GM21717 (cell line): Measurements from ENCODE around the gene CHST9.
"Not testable (repeated sequence)": the region's sequence is repeated elsewhere in the genome, so short reads cannot be mapped to it uniquely, and the experiment has no call there.

Experiments
- ATAC-seq: cut with Tn5 transposase; IDR thresholded peaks from one replicate; pipeline ENCODE4 v1.9.1; 2021; ENCODE audit warnings: mild to moderate bottlenecking, moderate library complexity; ENCODE audit not compliant: unreplicated experiment

Gene CHST9

DNA sequence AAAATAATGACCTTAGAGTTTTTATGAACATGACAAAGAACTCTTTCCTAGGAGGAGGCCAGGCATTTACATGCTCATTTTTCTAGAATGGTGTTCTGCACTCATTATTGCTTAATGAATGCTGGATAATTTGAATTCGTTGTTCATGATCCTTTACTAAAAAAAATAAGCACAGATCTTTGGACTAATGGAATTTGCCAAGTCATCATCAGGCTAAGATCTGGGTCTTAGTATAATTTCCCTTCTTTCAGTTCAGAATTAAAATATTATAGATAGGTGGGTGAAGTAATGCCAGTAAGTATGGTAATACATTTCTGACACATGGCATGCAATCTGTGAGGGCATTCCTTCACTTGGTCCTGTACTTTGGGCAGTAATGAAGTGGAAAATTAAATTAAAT, 175.8 kb downstream of the CHST9 start:
- no peak for ATAC-seq

DNA sequence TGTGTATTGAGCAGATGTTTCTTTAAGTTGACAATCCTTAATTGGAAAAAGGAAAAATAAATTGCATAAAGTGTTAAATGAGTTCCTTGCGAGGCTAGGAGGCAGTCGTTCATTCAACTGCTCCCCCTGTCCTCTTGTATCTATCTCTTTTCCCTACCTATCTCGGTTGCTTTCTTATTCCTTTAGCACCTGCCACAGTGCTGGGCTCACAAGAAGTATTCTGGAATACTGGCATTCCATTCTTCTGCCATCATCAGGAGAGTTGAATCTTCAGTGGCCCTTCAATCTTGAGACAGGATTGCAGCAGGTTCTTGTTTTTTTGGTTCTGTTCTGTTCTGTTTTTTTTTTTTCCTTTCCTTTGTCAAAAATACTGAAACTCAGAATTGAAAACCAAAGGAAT, 176.5 kb downstream of the CHST9 start:
- ATAC-seq = no peak

DNA sequence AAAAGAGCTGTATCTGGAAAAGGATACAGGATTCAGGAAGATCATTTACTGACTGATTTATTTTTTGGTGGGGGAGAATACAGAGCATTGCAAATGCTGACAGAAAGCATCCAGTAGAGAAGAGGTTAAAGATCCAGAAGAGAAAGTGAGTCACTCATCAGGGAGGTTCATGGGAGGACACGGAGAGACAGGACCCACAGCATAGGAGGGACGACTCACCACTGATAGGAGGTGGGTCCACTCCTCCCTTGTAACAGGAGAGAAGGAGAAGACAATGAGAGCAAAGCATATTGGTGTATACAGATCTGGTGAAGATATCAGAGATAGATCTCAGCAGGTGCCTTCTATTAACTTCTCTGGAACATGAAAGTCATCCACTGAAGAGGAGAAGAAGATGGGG, 177.2 kb downstream of the CHST9 start:
- ATAC-seq = no peak

DNA sequence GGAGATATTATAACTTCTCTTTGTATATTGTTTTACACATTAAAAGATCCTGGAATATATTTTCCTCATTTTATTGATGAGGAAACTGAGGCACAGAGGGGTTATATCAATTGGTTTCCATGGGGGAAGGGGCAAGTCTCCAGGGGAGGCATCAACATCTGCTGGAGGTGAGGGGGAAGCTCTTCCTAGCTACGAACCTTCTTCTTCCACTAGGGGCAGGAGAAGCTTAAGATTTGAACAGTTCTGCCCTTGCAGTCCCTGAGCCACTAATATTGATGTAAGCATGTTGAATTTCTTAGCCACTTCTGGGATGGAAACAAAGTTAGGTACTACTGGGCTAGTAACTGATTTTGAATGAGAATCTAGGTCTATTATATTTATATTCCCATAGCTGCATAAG, 179.5 kb downstream of the CHST9 start:
- no peak for ATAC-seq

DNA sequence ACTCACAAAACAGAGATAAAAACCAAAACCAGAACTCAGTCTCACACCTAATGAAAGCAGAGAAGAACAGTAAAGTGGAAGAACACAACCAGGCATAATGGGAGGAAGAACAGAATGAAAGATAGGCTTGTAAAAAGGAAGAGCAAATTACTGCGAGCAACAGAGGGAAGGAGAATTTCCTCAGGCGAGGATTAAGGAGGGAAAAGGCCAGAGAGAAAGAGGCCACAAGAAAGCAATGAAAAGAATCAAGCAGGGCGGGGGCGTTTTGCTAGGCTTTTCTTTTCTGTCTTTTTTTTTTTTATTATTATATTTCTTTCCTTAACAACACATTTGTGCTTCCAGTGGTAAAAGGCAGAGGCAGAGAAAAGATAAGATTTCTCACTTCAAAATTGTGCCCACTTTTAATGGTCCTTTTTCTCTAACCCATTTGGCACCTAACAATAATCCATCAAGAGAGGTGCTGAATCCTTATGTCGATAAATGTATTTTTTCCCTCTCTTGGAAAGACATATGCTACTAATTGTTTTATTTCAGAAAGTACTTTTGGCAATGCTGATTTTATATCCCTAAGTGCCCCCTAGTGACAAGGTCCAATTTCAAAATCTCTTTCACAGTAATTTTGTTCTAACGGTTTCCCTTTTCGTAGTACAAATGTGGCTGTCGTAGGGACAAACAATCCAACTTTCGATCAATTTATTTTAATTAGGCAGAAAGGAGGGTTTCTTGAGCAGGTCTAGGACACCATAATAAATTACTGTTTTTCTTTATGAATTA, 180.9 kb downstream of the CHST9 start:
- ATAC-seq = no peak

DNA sequence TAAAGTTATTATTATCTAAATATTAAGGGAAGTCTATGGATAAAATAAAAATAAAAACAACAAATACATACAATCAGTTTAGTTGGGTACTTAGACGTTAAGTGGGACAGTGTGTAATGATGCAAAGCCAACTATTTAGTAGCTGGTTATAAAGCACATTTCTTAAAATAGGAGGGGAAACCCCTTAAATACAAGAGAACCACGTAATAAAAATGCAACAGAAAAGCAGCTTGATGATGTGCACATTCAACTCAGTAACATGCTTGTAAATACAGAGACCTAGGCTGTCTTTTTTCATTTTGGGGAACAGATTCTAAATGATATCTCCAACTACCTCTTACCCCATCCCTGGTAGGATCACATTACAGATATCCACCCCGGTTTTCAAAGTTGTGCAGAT, 185.3 kb downstream of the CHST9 start:
- no peak for ATAC-seq

DNA sequence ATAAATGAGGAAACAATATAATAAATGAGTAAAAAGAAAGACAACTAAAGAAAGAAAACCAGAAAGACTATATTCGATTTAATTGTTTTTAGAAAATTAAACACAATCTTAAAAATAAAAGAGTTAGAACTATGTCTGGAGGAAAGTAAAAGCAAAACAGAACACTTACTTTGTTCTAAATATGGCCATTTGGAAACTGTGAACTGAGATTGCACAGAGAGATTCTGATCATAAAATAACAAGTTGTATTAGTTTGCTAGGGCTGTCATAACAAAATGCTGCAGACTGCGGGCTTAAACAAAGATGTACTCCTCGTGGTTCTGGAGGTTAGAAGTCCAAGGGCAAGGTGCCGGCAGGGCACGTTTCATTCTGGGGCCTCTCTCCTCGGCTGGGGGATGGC, 191.5 kb downstream of the CHST9 start:
- ATAC-seq = peak; percentile 72

DNA sequence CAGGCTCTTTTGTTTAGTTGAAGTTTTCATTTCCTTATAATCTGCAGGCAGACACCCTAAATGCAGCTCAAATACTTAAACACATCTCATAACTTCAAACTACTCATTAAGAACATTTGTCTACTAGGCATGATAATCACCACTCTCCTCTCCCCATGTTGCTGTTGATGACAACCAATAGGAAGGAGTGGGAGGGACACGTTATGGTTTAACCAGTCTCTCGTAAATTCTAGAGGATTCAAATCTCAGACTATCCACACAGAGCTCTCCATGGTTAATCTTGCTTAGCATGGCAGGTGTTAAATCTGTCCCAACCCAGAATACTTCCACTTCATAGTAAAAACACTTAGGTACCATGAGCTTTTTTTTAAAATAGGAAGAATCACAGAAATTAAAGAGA, 192.2 kb downstream of the CHST9 start:
- ATAC-seq = no peak

DNA sequence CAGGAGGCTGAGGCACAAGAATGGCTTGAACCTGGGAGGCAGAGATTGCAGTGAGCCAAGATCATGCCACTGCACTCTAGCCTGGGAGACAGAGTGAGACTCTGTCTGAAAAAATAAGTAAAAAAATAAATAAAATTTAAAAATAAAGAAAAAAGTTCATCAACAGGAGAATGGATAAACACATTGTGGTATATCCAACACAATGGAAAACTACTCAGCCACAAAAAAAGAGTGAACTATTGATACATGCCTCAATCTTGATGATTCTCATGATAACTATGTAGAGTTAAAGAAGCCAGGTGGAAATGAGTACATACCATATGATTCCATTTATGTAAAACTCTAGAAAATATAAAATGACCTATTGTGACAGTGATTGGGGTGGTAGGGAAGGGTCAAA, 195.3 kb downstream of the CHST9 start:
- no peak for ATAC-seq

DNA sequence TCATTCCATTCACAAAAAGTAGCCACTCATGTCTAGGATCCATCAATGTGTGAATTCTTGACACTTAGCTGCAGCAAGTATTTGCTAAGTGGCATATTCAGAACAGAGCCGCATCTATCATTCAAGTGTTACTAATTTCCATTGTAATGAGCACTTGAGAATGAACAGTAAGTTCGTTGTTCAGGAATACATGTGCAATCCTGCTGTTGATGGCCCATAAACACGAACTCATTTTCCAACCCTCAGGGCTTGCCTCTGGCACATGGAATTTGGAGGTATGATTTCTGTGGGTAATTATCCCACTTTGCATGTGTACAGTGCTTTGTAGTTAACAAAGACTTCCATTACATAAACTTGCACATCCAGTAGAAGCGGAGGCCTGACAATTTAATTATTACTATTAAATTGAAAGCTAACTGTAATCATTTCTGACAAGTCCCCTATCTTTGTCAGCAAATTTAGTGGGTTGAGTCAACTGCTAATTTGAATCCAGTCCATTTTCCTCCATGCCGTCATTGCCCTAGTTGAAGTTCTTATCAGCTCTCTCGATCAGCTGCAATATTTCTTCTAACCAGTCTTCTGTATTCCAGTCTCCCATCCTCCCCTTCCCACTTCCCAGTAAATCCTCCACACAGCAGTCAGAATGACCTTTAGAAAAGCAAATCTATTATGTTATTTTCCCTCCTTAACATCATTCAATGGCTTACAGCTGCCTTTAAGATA, 203.6 kb downstream of the CHST9 start:
- no peak for ATAC-seq

DNA sequence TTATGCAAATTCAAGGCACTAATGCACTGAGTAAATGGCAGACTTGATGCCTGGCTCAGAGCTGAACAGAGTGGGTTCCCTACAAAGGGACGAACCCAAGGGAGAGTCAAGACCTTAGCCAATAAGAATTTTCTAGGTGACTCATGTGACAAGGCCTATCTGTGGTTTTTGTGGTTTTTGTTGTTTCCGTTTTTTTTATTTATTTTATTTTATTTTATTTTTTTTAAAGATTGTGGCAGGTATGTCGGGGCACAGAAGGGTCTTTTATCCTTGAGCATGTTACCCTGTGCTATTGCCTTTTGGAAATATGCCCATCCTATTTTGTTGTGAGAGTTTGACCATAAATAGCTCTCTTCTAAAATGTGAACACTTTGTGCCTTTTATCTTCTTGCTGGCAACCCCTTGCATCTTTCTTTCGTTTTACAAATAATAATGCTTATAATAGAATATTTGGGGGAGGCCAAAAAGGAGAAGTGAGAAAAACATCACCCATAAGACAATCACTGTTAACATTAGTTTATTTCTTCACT, 206.2 kb downstream of the CHST9 start:
- peak; percentile 98 for ATAC-seq

DNA sequence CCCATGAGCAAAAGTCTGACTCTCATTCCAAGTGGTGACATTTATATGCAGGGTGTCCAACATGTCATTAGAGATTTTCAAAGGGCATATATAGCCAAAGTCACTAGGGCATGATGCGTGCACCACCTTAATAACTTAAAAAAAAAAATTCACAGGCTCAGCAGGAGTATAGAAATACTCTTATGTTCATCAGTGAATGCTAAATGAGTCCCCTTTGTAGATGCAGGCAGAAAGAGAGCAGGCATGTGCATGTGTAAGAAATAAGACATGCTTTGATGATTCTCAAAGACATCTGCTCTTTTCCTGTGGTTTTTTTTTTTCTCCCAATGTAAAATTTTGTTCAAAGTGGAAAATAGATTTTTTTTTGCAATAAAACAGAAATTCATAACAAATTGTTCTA, 207.3 kb downstream of the CHST9 start:
- no peak for ATAC-seq

DNA sequence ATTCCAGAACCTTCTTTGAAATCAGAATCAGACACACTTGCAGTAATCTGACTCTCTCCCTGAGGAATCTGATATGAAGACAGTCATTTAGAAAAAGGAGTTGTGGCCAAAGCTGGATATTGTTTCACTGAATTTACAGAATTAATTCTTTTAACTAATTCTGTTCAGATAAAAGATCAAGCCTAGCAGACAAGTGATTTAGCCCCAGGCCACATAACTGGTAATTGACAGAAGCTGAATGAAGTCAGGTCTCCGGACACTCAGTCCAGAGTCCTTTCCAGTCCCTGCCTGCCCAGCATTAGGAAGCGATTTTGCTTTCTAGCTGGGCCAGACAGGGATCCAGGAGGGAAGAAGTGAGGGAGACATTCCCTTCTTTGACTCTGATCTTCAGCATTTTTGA, 208.9 kb downstream of the CHST9 start:
- no peak for ATAC-seq

DNA sequence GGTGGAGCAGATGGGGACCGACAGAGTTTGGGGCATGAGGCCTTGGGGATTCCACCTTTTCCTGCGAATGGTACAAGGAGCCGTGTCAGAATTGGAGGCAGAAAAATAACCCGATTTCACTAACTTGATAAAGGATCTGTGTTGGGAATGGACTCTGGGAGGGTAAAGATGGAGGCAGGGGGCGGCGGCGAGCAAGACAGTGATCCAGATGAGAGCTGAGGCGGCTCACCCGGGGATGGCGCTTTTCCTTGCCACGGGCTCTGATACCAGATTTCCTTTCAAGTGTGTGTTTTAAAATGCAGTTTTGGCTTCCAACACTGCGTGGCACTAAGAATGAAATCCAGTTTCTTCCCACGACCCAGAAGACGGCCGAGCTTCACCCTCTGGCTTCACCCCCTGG, 212.6 kb downstream of the CHST9 start:
- not testable (repeated sequence) for ATAC-seq

DNA sequence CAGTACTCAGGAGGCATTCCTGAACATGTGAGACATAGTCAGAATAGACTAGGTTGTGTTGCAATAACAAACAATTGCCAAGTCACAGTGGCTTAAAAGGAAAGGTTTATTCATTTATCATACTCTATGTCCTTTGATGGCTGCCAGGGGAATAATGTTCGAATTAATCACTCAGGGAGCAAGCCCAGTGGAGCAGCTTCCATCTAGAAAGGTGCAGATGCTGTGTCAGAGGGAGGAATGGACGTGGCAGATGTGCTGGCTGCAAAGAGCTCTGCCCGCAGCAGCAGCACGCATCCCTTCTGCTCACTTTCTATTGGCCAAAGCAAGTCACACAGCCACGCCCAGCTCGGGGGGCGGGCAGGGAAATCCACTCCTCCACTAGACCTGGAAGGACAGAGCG, 213.7 kb downstream of the CHST9 start:
- no peak for ATAC-seq

DNA sequence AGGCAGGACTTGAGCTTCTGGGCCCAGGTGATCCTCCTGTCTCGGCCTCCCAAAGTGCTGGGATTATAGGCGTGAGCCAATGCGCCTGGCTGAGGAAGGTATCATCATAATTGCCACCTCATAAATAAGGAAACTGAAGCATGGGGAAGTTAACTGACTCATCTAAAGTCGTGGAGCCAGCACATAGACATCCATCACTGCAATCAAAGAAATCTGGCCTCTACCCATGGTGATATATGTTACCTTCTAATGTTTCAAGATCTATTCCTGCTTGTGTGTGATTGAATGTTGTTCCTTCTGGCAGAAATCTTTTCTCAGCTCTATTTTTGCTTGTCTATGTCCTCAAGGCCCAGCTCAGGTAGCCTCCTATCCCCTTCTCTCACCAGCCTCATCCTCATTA, 214.5 kb downstream of the CHST9 start:
- ATAC-seq = no peak

DNA sequence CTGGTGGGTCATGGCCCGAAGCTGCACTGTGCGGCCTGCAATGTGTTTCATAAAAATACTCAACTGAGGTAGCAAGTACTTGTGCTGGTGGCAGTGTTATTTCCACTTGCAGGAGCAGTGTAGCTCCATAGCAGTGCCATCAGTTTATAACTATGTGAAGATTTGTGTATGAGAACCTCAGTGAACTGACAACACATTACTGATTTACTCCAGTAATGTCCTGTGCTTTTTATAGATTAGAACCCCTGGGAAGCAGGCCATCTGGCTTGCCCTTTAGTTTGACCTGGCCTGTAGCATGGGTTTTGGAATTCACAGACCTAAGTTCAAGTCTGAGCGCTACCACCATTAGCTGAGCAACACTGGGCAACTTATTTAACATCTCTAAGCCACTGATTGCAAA, 219.9 kb downstream of the CHST9 start:
- no peak for ATAC-seq

DNA sequence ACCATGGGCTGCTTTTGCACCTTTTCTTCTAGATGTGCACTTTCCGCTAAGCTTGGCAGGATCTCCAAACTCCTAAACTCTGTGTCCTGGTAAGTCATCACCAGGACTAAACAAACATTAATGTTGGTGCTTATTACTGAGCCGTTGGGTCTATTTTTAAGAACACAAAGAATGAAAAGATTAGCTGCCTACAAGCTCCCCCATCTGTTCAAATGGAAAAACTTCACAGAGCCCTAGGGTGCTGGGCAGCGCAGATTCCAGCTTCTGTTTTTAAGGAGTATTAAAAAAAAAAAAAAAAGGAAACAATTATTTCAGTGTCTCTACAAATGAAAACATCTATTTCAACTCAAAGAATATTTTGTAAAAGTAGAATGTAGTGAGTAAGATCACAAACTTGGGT, 221.8 kb downstream of the CHST9 start:
- ATAC-seq = no peak

DNA sequence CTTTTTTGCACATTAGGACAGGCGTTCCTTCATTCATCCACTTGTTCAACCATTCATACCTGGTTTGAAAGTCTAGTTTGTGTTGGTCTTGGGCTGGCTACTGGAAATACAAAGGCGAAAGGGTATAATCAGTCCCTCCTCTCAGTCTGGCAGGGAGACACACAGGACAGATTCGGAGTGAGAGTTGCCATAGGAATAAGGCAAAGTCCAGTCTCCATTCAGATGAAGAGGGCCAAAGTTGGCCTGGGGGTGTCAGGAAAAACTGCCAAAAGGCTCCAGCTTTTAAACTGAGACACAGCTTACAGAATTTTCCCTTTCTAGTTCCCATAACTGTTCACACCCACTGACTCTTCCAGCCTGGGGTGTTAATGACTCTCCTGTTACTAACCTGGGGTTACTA, 223.3 kb downstream of the CHST9 start:
- no peak for ATAC-seq

DNA sequence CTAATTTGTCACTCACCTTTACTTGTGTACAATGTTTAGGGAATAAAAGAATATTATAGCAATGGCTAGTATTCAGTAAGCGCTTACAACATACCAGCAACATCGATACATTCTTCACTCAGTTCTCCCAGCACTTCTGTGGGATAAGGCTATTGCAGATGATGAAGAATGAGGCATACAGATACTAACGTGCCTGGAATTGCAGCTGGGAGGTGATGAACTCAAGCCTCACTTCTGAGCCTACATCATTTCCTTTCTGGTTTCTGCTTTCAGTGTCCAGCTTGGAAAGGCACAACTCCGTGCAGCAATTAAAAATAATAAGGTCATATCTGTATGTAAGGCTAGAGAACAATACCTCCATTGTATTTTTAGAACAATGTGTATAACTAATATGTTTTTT, 224.2 kb downstream of the CHST9 start:
- no peak for ATAC-seq

DNA sequence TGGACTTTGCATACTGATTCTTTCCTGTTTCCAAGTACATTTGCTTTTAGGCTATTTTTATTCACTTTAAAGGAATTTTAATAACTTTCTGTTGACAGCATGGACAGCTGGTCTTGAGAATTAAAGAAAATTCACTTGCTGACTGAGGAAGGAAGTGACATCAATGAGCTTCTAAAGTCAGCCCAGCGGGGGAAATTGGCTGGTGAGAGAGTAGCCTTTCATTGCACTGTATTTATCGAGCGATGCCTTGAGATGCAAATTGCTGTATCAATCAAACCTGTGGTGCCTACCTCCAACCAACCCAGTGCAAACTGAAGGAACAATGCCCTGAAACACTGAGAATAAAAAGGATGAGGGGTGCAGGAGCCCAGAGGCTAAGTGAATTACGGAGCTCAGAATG, 228.2 kb downstream of the CHST9 start:
- ATAC-seq = no peak

DNA sequence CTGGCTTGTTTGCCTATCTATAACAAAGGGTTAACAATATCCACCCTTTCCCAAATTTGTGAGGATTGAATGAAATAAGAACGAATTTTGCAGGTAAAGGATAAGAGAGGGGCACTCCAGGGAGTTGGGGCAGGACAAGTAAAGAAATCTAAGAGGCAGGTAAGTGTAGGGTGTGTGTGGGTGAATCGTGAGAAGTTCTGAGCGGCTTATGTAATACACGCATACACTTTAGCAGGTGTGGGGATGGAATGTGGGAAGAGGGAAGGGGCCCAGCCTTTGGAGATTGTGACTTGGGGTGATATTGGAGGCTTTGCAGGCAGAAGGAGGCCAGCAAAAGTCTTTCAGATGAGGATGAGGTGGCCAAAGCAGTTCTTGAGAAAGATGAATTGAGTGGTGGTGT, 236.4 kb downstream of the CHST9 start:
- no peak for ATAC-seq
